HepG2 (cell line): ENCODE measurements around the gene STK32B. TPM values are rescaled to one million over a fixed set of nuclear protein-coding genes. Genes with fewer than 3 reads are reported as not detected.

Experiments
- ATAC-seq: fragments of 200-7000 bp; cut with Tn5 transposase; 3 replicates; pipeline ENCODE4 v1.9.1; 2020; ENCODE audit warnings: mild to moderate bottlenecking, moderate library complexity
- BruUV-seq: library from RNA; stranded (reverse); fragments of 400-500 nt; replicated peaks from 2 replicates; lab custom pipeline; 2021; lab: Mats Ljungman, UMichigan
- CTCF ChIA-PET: fragments of 300-600 bp; formaldehyde crosslinking; extraction: SDS; loops from one replicate; lab custom pipeline; 2021; ENCODE audit warnings: low total read pairs, inconsistent platforms, low intra/inter-chr PET ratio; lab: Yijun Ruan, JAX
- POLR2A ChIA-PET: fragments of 350-600 bp; sonication (Branson Sonifier 250); formaldehyde crosslinking; loops from one replicate; lab custom pipeline; 2020; ENCODE audit warnings: antibody characterized with exemption, inconsistent platforms; lab: Yijun Ruan, JAX
- DNase-seq: peaks from one replicate; pipeline ENCODE4 v3.0.0-alpha.2; 2015; ENCODE audit warnings: low spot score
- FAIRE-seq: peaks from 3 replicates; lab custom pipeline; 2011; peaks lifted over from hg19 to GRCh38; lab: Jason Lieb, UNC
- H2AFZ ChIP-seq: one replicate; pipeline ENCODE4 v1.6.1; 2011; ENCODE audit warnings: low read length, inconsistent platforms
- H3K27ac ChIP-seq: fragments of 300-600 bp; 3 replicates; pipeline ENCODE4 v1.8.0; 2011; ENCODE audit warnings: mixed run types, mild to moderate bottlenecking, mixed read lengths, low read length, inconsistent platforms; ENCODE audit not compliant: insufficient read depth; ENCODE audit errors: extremely low read length
- H3K27me3 ChIP-seq, 2 experiments: fragments of 200-600 bp in 1 of 2; 2 replicates in 1 of 2; 3 replicates in 1 of 2; pipeline versions ENCODE4 v1.6.0 to v1.8.0; 2011; ENCODE audit warnings: low read length in 2 of 2, mild to moderate bottlenecking in 2 of 2, moderate library complexity in 2 of 2, inconsistent platforms in 1 of 2; ENCODE audit not compliant: insufficient read depth in 2 of 2, control insufficient read depth in 1 of 2
- H3K36me3 ChIP-seq, 2 experiments: fragments of 200-600 bp in 1 of 2; replicated peaks in 1 of 2; 2 replicates in 1 of 2; 3 replicates in 1 of 2; pipeline versions ENCODE4 v1.5.1 to v1.8.0; 2011; ENCODE audit warnings: low read length in 2 of 2, inconsistent platforms in 1 of 2; ENCODE audit not compliant: insufficient read depth in 2 of 2, control insufficient read depth in 1 of 2
- H3K4me1 ChIP-seq: 2 replicates; pipeline ENCODE4 v1.5.1; 2012; ENCODE audit warnings: low read length, inconsistent platforms; ENCODE audit not compliant: insufficient read depth
- H3K4me2 ChIP-seq: 2 replicates; pipeline ENCODE4 v1.6.0; 2011; ENCODE audit warnings: low read depth, low read length, inconsistent platforms
- H3K4me3 ChIP-seq, 3 experiments: fragments of 200-600 bp in 1 of 3; sonication (generic), shearing (Covaris generic) in 1 of 3; replicated peaks in 1 of 3; 2 replicates each; pipeline ENCODE4 v1.5.1; 2011 to 2016; ENCODE audit warnings: low read length in 3 of 3, inconsistent platforms in 2 of 3, low read depth in 2 of 3, mild to moderate bottlenecking in 2 of 3, control low read depth in 1 of 3, mixed read lengths in 1 of 3; ENCODE audit not compliant: insufficient read depth in 1 of 3
- H3K79me2 ChIP-seq: one replicate; pipeline ENCODE4 v1.6.1; 2011; ENCODE audit warnings: low read length, inconsistent platforms; ENCODE audit not compliant: insufficient read depth
- H3K9ac ChIP-seq: 2 replicates; pipeline ENCODE4 v1.6.0; 2011; ENCODE audit warnings: mild to moderate bottlenecking, low read depth, low read length, inconsistent platforms; ENCODE audit not compliant: insufficient read depth
- H3K9me3 ChIP-seq: 2 replicates; pipeline ENCODE4 v1.5.1; 2012; ENCODE audit warnings: mild to moderate bottlenecking, low read length
- H4K20me1 ChIP-seq: 2 replicates; pipeline ENCODE4 v1.6.0; 2011; ENCODE audit warnings: inconsistent platforms, mild to moderate bottlenecking, low read length, moderate library complexity; ENCODE audit not compliant: insufficient read depth
- EP300 ChIP-seq, 3 experiments: sonication (generic) in 1 of 3; formaldehyde crosslinking in 1 of 3; IDR thresholded peaks; 2 replicates each; pipeline versions ENCODE4 v1.5.1 to v1.6.1; 2011 to 2020; ENCODE audit warnings: low read depth in 2 of 3, low read length in 2 of 3, borderline replicate concordance in 1 of 3, improper control_type of control experiment in 1 of 3, mild to moderate bottlenecking in 1 of 3, missing genetic modification reagents in 1 of 3, moderate library complexity in 1 of 3
- HHEX ChIP-seq: IDR thresholded peaks from 2 replicates; pipeline ENCODE4 v1.6.1; 2016; ENCODE audit warnings: control low read depth
- KLF15 ChIP-seq: sonication (generic); formaldehyde crosslinking; IDR thresholded peaks from 2 replicates; pipeline ENCODE4 v1.8.1; 2023; ENCODE audit warnings: borderline replicate concordance, mild to moderate bottlenecking, inconsistent platforms, missing genetic modification reagents, mixed read lengths
- RCOR2 ChIP-seq: IDR thresholded peaks from 2 replicates; pipeline ENCODE4 v1.6.1; 2016; ENCODE audit warnings: missing biosample characterization, missing genetic modification reagents
- RFX3 ChIP-seq: IDR thresholded peaks from 2 replicates; pipeline ENCODE4 v1.6.1; 2016; ENCODE audit warnings: missing biosample characterization, missing genetic modification reagents
- RFX5 ChIP-seq: IDR thresholded peaks from 2 replicates; pipeline ENCODE4 v1.6.1; 2011; ENCODE audit warnings: low read depth, low read length, improper control_type of control experiment
- TEAD2 ChIP-seq: sonication (generic); formaldehyde crosslinking; IDR thresholded peaks from 2 replicates; pipeline ENCODE4 v1.9.0; 2021; ENCODE audit warnings: missing genetic modification reagents
- ZNF160 ChIP-seq: sonication (generic); formaldehyde crosslinking; IDR thresholded peaks from 2 replicates; pipeline ENCODE4 v1.8.0; 2022; ENCODE audit warnings: mild to moderate bottlenecking, inconsistent platforms, missing genetic modification reagents
- ZNF432 ChIP-seq: sonication (generic); formaldehyde crosslinking; IDR thresholded peaks from 2 replicates; pipeline ENCODE4 v1.5.0; 2020; ENCODE audit warnings: missing genetic modification reagents, mild to moderate bottlenecking, borderline replicate concordance
- ZNF501 ChIP-seq: sonication (generic); formaldehyde crosslinking; IDR thresholded peaks from 2 replicates; pipeline ENCODE4 v1.5.1; 2020; ENCODE audit warnings: mild to moderate bottlenecking, moderate library complexity, missing genetic modification reagents
- ZNF75D ChIP-seq: sonication (generic); formaldehyde crosslinking; IDR thresholded peaks from 2 replicates; pipeline ENCODE4 v1.8.1; 2023; ENCODE audit warnings: missing genetic modification reagents, mild to moderate bottlenecking, borderline replicate concordance
- WGBS: methylation state at CpG from one replicate; pipeline ENCODE4 v1.1.6; 2017; ENCODE audit warnings: low lambda C conversion rate; 5-methylcytosine and 5-hydroxymethylcytosine counted together
- in situ Hi-C: cut with HindIII; loops from 2 replicates; pipeline ENCODE4 v1.10.0; 2017; ENCODE audit warnings: low pct_unique_long_range_greater_than_20kb; ENCODE audit not compliant: extremely low pct_ligation_motif_present
- intact Hi-C: fragments of 100-400 bp; cut with micrococcal nuclease; formaldehyde crosslinking; loops from one replicate; pipeline ENCODE4 v1.10.0; 2022; ENCODE audit not compliant: unreplicated experiment
- polyA plus RNA-seq, 8 experiments: library from polyadenylated mRNA; depleted of rRNA in 3 of 8; stranded (reverse) in 7 of 8; unstranded in 1 of 8; fragments of >200 nt; fragmentation: Illumina TruSeq in 4 of 8; extraction: Trizol in 4 of 8; gene quantifications; 2 replicates each; pipeline versions ENCODE4 v1.2.1 to v1.2.3, GENCODE V29; 2011 to 2016; ENCODE audit warnings: low read depth in 4 of 8, missing spikeins in 1 of 8, mixed read lengths in 1 of 8; ENCODE audit not compliant: insufficient read depth in 1 of 8
- total RNA-seq, 5 experiments: library from RNA; depleted of rRNA; stranded (reverse); fragments of >200 nt; fragmentation: Illumina TruSeq; extraction: Trizol; gene quantifications; 2 replicates each; pipeline ENCODE4 v1.2.3, GENCODE V29; 2016; ENCODE audit warnings: low read depth in 1 of 5
- TF ChIP-seq, protein P1 (sequence below): sonication (generic); formaldehyde crosslinking; IDR thresholded peaks from 2 replicates; pipeline ENCODE4 v1.4.0; 2020; ENCODE audit warnings: mild to moderate bottlenecking, missing genetic modification reagents
- TF ChIP-seq, protein P2 (sequence below), 2 experiments: fragments of 450-650 bp in 1 of 2; sonication (generic) in 1 of 2; formaldehyde crosslinking in 1 of 2; IDR thresholded peaks; 2 replicates each; pipeline versions ENCODE4 v1.6.1 to v1.8.0; 2016 to 2022; ENCODE audit warnings: antibody characterized with exemption in 1 of 2, mild to moderate bottlenecking in 1 of 2, missing genetic modification reagents in 1 of 2

STK32B gene
- total and polyA plus RNA-seq, 2 of the 13 experiments (the other 11 are each of a cell fraction or from before 2014, with no cell fraction given): not detected

DNA sequence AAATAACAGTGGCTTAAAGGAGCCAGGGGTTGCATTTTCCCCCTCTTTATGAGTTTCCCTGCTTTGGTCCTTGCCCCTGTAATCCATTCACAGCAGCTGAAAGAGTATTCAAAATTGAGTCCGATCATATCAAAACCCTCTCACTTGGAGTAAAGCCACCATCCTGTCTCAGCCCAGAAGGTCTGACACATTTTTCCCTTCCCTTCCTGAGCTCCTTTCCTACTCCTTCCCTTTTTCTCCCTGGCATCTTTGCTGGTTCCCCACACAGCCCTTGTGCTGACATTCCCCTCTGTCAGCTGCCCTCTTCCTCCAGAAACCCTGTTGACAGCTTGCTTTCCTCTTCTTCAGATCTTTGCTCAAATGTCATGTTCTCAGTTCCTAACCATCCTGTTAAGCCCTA lies 361.5 kb downstream of the STK32B start (continued):
- TF ChIP-seq RCOR2 (CRISPR knock-in tag): no peak
- TF ChIP-seq RFX5: no peak
- no peak for TF ChIP-seq ZNF501 (CRISPR knock-in tag)
- no peak for TF ChIP-seq ZNF75D
- no peak for TF ChIP-seq KLF15 (CRISPR knock-in tag)
- TF ChIP-seq RFX3 (CRISPR knock-in tag): no peak
- no peak for TF ChIP-seq HHEX (CRISPR knock-in tag)
- TF ChIP-seq ZNF160 (CRISPR knock-in tag): no peak

DNA sequence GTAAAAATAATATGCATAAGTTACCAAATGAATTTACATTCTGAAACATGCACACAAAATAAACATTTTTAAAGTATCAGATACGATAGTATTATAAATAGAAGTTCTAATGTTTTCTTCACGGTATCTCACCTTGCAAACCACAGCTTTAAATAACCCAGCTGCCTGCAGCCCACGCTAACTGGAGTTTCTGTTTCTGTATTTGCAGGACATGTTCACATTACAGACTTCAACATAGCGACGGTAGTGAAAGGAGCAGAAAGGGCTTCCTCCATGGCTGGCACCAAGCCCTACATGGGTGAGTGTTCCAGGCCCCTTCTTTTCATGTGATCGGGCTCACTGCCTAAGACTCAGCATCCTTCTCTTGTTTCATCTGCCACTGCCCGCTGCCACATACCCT lies 365.4 kb downstream of the STK32B start:
- ATAC-seq (no peak), FAIRE-seq (no peak), DNase-seq (no peak)
- H3K4me1 ChIP-seq: no peaks in the 10 kb centered on the region
- WGBS: 12% methylated on average over 7 of the region's 7 CpGs
- intact Hi-C loops (no loop called here), in situ Hi-C loops (no loop called here)
- POLR2A ChIA-PET: no interaction called here
- no peaks in the 10 kb centered on the region; a peak in 4 of 5 replicates for H3K27me3 ChIP-seq
- no peak overlapping the region for H3K27ac ChIP-seq
- H3K4me2 ChIP-seq: no peak overlapping the region
- peaks cover 15% of the 10 kb centered on the region for H3K9me3 ChIP-seq
- no peaks in the 10 kb centered on the region for H3K79me2 ChIP-seq
- H3K9ac ChIP-seq: no peak overlapping the region
- H2AFZ ChIP-seq: no peak overlapping the region
- no peaks in the 10 kb centered on the region for H3K36me3 ChIP-seq
- no peak overlapping the region for H3K4me3 ChIP-seq
- BruUV-seq: no TSS peak
- CTCF ChIA-PET: no interaction called here
- no peaks in the 10 kb centered on the region for H4K20me1 ChIP-seq
- no peak for TF ChIP-seq EP300 (IDR thresholded peaks at IDR 0.05; ENCODE audit: low read depth in 2 of 2, low read length in 2 of 2)
- TF ChIP-seq EP300 (CRISPR knock-in tag; IDR thresholded peaks at IDR 0.05; ENCODE audit: borderline replicate concordance): no peak
- TF ChIP-seq TEAD2 (CRISPR knock-in tag): no peak
- TF ChIP-seq, protein P1, sequence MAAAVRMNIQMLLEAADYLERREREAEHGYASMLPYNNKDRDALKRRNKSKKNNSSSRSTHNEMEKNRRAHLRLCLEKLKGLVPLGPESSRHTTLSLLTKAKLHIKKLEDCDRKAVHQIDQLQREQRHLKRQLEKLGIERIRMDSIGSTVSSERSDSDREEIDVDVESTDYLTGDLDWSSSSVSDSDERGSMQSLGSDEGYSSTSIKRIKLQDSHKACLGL (CRISPR knock-in tag): no peak
- TF ChIP-seq ZNF432: no peak
- TF ChIP-seq, protein P2, sequence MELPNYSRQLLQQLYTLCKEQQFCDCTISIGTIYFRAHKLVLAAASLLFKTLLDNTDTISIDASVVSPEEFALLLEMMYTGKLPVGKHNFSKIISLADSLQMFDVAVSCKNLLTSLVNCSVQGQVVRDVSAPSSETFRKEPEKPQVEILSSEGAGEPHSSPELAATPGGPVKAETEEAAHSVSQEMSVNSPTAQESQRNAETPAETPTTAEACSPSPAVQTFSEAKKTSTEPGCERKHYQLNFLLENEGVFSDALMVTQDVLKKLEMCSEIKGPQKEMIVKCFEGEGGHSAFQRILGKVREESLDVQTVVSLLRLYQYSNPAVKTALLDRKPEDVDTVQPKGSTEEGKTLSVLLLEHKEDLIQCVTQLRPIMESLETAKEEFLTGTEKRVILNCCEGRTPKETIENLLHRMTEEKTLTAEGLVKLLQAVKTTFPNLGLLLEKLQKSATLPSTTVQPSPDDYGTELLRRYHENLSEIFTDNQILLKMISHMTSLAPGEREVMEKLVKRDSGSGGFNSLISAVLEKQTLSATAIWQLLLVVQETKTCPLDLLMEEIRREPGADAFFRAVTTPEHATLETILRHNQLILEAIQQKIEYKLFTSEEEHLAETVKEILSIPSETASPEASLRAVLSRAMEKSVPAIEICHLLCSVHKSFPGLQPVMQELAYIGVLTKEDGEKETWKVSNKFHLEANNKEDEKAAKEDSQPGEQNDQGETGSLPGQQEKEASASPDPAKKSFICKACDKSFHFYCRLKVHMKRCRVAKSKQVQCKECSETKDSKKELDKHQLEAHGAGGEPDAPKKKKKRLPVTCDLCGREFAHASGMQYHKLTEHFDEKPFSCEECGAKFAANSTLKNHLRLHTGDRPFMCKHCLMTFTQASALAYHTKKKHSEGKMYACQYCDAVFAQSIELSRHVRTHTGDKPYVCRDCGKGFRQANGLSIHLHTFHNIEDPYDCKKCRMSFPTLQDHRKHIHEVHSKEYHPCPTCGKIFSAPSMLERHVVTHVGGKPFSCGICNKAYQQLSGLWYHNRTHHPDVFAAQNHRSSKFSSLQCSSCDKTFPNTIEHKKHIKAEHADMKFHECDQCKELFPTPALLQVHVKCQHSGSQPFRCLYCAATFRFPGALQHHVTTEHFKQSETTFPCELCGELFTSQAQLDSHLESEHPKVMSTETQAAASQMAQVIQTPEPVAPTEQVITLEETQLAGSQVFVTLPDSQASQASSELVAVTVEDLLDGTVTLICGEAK (IDR thresholded peaks at IDR 0.05): no peak
- TF ChIP-seq, protein P2 (CRISPR knock-in tag; IDR thresholded peaks at IDR 0.05): no peak
